ENCODE data around the gene MFAP4.

MFAP4 gene

DNA sequence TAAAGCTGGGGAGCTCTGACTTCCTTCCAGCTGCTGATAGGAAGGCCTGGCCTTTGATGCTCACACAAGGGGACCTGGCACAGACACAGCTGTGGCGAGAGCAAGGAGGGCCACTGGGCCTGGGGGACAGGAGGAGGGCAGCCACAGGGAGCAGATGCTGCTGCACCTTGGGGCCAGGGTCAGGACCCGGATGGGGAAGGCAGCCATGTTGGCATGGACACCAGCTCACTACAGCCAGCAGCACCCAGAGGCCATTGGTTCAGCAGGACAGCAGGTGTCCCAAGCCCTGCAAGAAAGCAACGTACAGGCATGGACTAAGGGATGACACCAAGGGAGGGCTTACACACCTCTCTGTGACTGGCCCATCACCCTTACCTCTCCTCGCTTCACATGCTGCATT, 16.0 kb upstream of the MFAP4 start:
- TF ChIP-seq ZNF626 (tag by site-specific recombination; IDR thresholded peaks at IDR 0.05) = no peak
- no peak for TF ChIP-seq ZNF132 (tag by site-specific recombination; IDR thresholded peaks at IDR 0.05; ENCODE audit: borderline replicate concordance)
- TF ChIP-seq ZNF555 (tag by site-specific recombination; conservative IDR thresholded peaks at IDR 0.05) = no peak
- TF ChIP-seq ZNF37A (tag by site-specific recombination; IDR thresholded peaks at IDR 0.05) = no peak
- TF ChIP-seq ZNF324 (tag by site-specific recombination; IDR thresholded peaks at IDR 0.05) = no peak
- TF ChIP-seq KLF16 (tag by site-specific recombination; IDR thresholded peaks at IDR 0.05) = no peak
- TF ChIP-seq ZNF600 (tag by site-specific recombination; IDR thresholded peaks at IDR 0.05) = no peak
- TF ChIP-seq, protein P1, sequence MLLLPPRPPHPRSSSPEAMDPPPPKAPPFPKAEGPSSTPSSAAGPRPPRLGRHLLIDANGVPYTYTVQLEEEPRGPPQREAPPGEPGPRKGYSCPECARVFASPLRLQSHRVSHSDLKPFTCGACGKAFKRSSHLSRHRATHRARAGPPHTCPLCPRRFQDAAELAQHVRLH (tag by site-specific recombination; IDR thresholded peaks at IDR 0.05) = no peak
- no peak for TF ChIP-seq ZNF248 (tag by site-specific recombination; IDR thresholded peaks at IDR 0.05)
- no peak for TF ChIP-seq ZNF366 (tag by site-specific recombination; conservative IDR thresholded peaks at IDR 0.05)
- TF ChIP-seq ZNF670 (tag by site-specific recombination; IDR thresholded peaks at IDR 0.05; ENCODE audit: low read depth) = no peak
- no peak for TF ChIP-seq GLI4 (tag by site-specific recombination; IDR thresholded peaks at IDR 0.05)
- TF ChIP-seq ZNF514 (tag by site-specific recombination; IDR thresholded peaks at IDR 0.05) = no peak
- TF ChIP-seq ZNF140 (tag by site-specific recombination; IDR thresholded peaks at IDR 0.05) = no peak
- TF ChIP-seq, protein P2, sequence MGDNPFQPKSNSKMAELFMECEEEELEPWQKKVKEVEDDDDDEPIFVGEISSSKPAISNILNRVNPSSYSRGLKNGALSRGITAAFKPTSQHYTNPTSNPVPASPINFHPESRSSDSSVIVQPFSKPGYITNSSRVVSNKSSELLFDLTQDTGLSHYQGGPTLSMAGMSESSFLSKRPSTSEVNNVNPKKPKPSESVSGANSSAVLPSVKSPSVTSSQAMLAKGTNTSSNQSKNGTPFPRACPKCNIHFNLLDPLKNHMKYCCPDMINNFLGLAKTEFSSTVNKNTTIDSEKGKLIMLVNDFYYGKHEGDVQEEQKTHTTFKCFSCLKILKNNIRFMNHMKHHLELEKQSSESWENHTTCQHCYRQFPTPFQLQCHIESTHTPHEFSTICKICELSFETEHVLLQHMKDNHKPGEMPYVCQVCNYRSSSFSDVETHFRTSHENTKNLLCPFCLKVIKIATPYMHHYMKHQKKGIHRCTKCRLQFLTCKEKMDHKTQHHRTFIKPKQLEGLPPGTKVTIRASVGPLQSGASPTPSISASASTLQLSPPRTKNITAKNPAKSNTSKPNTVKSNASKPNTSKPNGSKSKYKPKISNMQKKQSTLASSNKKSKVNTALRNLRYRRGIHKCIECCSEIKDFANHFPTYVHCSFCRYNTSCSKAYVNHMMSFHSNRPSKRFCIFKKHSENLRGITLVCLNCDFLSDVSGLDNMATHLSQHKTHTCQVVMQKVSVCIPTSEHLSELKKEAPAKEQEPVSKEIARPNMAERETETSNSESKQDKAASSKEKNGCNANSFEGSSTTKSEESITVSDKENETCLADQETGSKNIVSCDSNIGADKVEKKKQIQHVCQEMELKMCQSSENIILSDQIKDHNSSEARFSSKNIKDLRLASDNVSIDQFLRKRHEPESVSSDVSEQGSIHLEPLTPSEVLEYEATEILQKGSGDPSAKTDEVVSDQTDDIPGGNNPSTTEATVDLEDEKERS (tag by site-specific recombination; IDR thresholded peaks at IDR 0.05) = no peak
- TF ChIP-seq ZNF391 (tag by site-specific recombination; IDR thresholded peaks at IDR 0.05; ENCODE audit: borderline replicate concordance, low read depth) = no peak
- no peak for TF ChIP-seq ZBTB17 (tag by site-specific recombination; IDR thresholded peaks at IDR 0.05)
- TF ChIP-seq ZNF792 (tag by site-specific recombination; IDR thresholded peaks at IDR 0.05) = no peak
- TF ChIP-seq ZNF777 (tag by site-specific recombination; IDR thresholded peaks at IDR 0.05; ENCODE audit: borderline replicate concordance) = no peak
- no peak for TF ChIP-seq ZNF394 (tag by site-specific recombination; IDR thresholded peaks at IDR 0.05; ENCODE audit: borderline replicate concordance)
- peaks cover 5% of the 10 kb centered on the region; the same call in 1 of the 2 replicates for H3K4me1 ChIP-seq (ENCODE audit: control insufficient read depth, insufficient read depth, low read length)
- no peak overlapping the region for H3K4me3 ChIP-seq (ENCODE audit: low read depth, low read length)
- ChIA-PET POLR2A (interaction anchor here (1.2 kb wide), 1 partner anchor 9 kb away, joined by 5 read pairs; no protein-coding TSS in a partner anchor), CTCF (interaction anchor here (0.7 to 1.1 kb wide), 2 partner anchors 13 to 15 kb away, joined by 3 read pairs; no protein-coding TSS in a partner anchor)
- no peak overlapping the region for H3K27ac ChIP-seq (ENCODE audit: extremely low read depth, low read depth, low read length)
- no peaks in the 10 kb centered on the region for H3K36me3 ChIP-seq (ENCODE audit: control insufficient read depth in 2 of 2, insufficient read depth in 1 of 2, low read length in 2 of 2)
- H3K9me3 ChIP-seq (ENCODE audit: control insufficient read depth, insufficient read depth, low read depth, low read length) = no peaks in the 10 kb centered on the region

DNA sequence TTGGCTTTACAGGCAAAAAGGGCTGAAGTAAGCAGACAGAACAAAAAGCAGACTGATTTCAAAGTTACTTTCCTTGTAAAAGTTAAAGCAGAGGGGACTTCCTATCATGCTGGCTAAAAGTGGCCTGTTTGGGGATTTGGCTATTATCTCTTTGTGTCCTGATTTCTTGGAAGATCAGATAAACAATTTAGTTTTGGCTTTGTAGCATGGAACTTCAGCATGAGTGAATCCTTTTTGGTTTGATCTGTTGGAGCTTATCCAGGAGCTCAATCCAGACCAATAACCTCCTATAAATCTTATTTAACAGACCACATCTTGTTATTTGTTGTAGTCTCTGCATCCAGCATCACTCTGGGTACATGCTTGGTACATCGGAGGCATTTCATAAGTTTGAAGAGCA, 15.2 kb upstream of the MFAP4 start:
- Histone ChIP-seq H3K36me3 (ENCODE audit: control insufficient read depth in 2 of 2, insufficient read depth in 1 of 2, low read length in 2 of 2) (no peaks in the 10 kb centered on the region), H3K9me3 (ENCODE audit: control insufficient read depth, insufficient read depth, low read depth, low read length) (no peaks in the 10 kb centered on the region), H3K4me1 (ENCODE audit: control insufficient read depth, insufficient read depth, low read length) (peaks cover 8% of the 10 kb centered on the region; the same call in 1 of the 2 replicates), H3K4me3 (ENCODE audit: low read depth, low read length) (no peak overlapping the region), H3K27ac (ENCODE audit: extremely low read depth, low read depth, low read length) (no peak overlapping the region)
- ChIA-PET POLR2A (interaction anchor here (0.6 to 1.3 kb wide), 3 partner anchors 9 to 24 kb away, joined by 3 to 5 read pairs (median 3); partner anchors contain the start of gene MAPK7), CTCF (interaction anchor here (0.7 to 1.4 kb wide), 3 partner anchors 12 to 45 kb away, joined by 3 to 4 read pairs (median 3); no protein-coding TSS in a partner anchor)
- TF ChIP-seq, protein P3, sequence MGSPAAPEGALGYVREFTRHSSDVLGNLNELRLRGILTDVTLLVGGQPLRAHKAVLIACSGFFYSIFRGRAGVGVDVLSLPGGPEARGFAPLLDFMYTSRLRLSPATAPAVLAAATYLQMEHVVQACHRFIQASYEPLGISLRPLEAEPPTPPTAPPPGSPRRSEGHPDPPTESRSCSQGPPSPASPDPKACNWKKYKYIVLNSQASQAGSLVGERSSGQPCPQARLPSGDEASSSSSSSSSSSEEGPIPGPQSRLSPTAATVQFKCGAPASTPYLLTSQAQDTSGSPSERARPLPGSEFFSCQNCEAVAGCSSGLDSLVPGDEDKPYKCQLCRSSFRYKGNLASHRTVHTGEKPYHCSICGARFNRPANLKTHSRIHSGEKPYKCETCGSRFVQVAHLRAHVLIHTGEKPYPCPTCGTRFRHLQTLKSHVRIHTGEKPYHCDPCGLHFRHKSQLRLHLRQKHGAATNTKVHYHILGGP (tag by site-specific recombination; IDR thresholded peaks at IDR 0.05) = no peak
- TF ChIP-seq ZNF530 (tag by site-specific recombination; IDR thresholded peaks at IDR 0.05; ENCODE audit: low read depth) = no peak
- TF ChIP-seq ZNF266 (tag by site-specific recombination; IDR thresholded peaks at IDR 0.05; ENCODE audit: low read depth) = no peak
- TF ChIP-seq, protein P4, sequence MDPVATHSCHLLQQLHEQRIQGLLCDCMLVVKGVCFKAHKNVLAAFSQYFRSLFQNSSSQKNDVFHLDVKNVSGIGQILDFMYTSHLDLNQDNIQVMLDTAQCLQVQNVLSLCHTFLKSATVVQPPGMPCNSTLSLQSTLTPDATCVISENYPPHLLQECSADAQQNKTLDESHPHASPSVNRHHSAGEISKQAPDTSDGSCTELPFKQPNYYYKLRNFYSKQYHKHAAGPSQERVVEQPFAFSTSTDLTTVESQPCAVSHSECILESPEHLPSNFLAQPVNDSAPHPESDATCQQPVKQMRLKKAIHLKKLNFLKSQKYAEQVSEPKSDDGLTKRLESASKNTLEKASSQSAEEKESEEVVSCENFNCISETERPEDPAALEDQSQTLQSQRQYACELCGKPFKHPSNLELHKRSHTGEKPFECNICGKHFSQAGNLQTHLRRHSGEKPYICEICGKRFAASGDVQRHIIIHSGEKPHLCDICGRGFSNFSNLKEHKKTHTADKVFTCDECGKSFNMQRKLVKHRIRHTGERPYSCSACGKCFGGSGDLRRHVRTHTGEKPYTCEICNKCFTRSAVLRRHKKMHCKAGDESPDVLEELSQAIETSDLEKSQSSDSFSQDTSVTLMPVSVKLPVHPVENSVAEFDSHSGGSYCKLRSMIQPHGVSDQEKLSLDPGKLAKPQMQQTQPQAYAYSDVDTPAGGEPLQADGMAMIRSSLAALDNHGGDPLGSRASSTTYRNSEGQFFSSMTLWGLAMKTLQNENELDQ (tag by site-specific recombination; IDR thresholded peaks at IDR 0.05; ENCODE audit: low read depth) = no peak
- no peak for TF ChIP-seq MEIS1 (CRISPR knock-in tag; IDR thresholded peaks at IDR 0.05; ENCODE audit: borderline replicate concordance)
- no peak for TF ChIP-seq ZNF175 (tag by site-specific recombination; IDR thresholded peaks at IDR 0.05)
- no peak for TF ChIP-seq ZNF48 (tag by site-specific recombination; IDR thresholded peaks at IDR 0.05)
- TF ChIP-seq SCRT2 (tag by site-specific recombination; IDR thresholded peaks at IDR 0.05) = no peak
- no peak for TF ChIP-seq ZNF677 (tag by site-specific recombination; IDR thresholded peaks at IDR 0.05)
